Adrenal gland (tissue), 12 donors: ENCODE data around the gene ADGRE1. TPM values are rescaled to one million over a fixed set of nuclear protein-coding genes. Genes with fewer than 3 reads are reported as not detected.

ENCODE experiments used
- DNase-seq, 7 donors: peaks; one replicate each; pipeline ENCODE4 v3.0.0-alpha.2; 2019 to 2020
- H3K27ac ChIP-seq, 5 donors: fragments of 200-600 bp; sonication (generic) in 4 of 5; 1 replicate in 3 of 5; 2 replicates in 2 of 5; pipeline versions ENCODE4 v1.5.1 to v1.8.0; 2016 to 2020; ENCODE audit warnings: mild to moderate bottlenecking in 1 of 5
- H3K27me3 ChIP-seq: fragments of 200-600 bp; 2 replicates; pipeline ENCODE4 v1.8.0; 2021
- H3K36me3 ChIP-seq, 2 donors: fragments of 200-600 bp; replicated peaks in 1 of 2; 1 replicate in 1 of 2; 2 replicates in 1 of 2; pipeline versions ENCODE4 v1.5.1 to v1.8.0; 2018 to 2022
- H3K4me1 ChIP-seq, 2 donors: fragments of 200-600 bp; replicated peaks in 1 of 2; 1 replicate in 1 of 2; 2 replicates in 1 of 2; pipeline versions ENCODE4 v1.5.1 to v1.8.0; 2018 to 2021
- H3K4me3 ChIP-seq, 4 donors: fragments of 200-600 bp; sonication (generic) in 3 of 4; one replicate each; pipeline ENCODE4 v1.5.1; 2016 to 2018
- H3K9me3 ChIP-seq, 3 donors: fragments of 200-600 bp; sonication (generic) in 1 of 3; replicated peaks in 1 of 3; 1 replicate in 2 of 3; 2 replicates in 1 of 3; pipeline versions ENCODE4 v1.5.1 to v1.8.0; 2016 to 2021
- POLR2A ChIP-seq, 2 donors: fragments of 450-650 bp; IDR thresholded peaks; one replicate each; pipeline ENCODE4 v1.6.1; 2017; ENCODE audit warnings: antibody characterized with exemption in 2 of 2, mild to moderate bottlenecking in 2 of 2, moderate library complexity in 1 of 2
- WGBS, 4 donors: extraction: QIAGEN DNeasy Blood & Tissue Kit in 2 of 4; methylation state at CpG; one replicate each; pipeline versions ENCODE4 v1.1.5 to v1.1.7; 2013 to 2017; 5-methylcytosine and 5-hydroxymethylcytosine counted together
- intact Hi-C, 2 donors: fragments of 100-400 bp; cut with DNase I; formaldehyde crosslinking; loops; one replicate each; pipeline versions ENCODE4 v1.14.1 to v1.15.0; 2022 to 2023
- polyA plus RNA-seq, 3 donors: library from polyadenylated mRNA; stranded (reverse); fragments of 200-250 nt in 2 of 3; fragments of 350-450 nt in 1 of 3; fragmentation: Illumina TruSeq in 1 of 3; extraction: RNeasy Lipid Tissue Mini Kit (QIAGEN cat#74804) in 1 of 3; gene quantifications; one replicate each; pipeline ENCODE4 v1.2.3, GENCODE V29; 2013 to 2014
- total RNA-seq, 9 donors: library from RNA; depleted of rRNA in 4 of 9; stranded (reverse); fragments of >200 nt in 4 of 9; fragments of 120-200 nt in 1 of 9; fragmentation: NEBNext Ultra II Directional in 1 of 9; extraction: Animal tissue kit (Norgen Biotek cat#: 25700) in 1 of 9; gene quantifications; one replicate each; pipeline versions ENCODE4 v1.1.0 to v1.2.4, GENCODE V29; 2013 to 2023
- TF ChIP-seq, protein P1 (sequence below), 6 experiments: fragments of 450-650 bp in 4 of 6; fragments of 200-600 bp in 2 of 6; sonication (generic) in 1 of 6; IDR thresholded peaks; 1 replicate in 5 of 6; 2 replicates in 1 of 6; pipeline versions ENCODE4 v1.5.1 to v1.8.0; 2016 to 2021; ENCODE audit warnings: antibody characterized with exemption in 6 of 6, mild to moderate bottlenecking in 2 of 6, moderate library complexity in 1 of 6
- donor health status: healthy with polysubstance abuse.
- donor health status: Bipolar disorder and iron deficiency.
- donor health status: DM: yes; HTN: yes; CAD: no.
- donor health status: DM: no; HTN: no; CAD: no.
- donor health status: DM: no; HTN: no; CAD: no.
- donor health status: DM: yes; HTN: yes; CAD: no.

The ADGRE1 gene
- total and polyA plus RNA-seq, 12 donors: 0.07 to 1.2 (median 0.28) TPM; not detected in 1

DNA sequence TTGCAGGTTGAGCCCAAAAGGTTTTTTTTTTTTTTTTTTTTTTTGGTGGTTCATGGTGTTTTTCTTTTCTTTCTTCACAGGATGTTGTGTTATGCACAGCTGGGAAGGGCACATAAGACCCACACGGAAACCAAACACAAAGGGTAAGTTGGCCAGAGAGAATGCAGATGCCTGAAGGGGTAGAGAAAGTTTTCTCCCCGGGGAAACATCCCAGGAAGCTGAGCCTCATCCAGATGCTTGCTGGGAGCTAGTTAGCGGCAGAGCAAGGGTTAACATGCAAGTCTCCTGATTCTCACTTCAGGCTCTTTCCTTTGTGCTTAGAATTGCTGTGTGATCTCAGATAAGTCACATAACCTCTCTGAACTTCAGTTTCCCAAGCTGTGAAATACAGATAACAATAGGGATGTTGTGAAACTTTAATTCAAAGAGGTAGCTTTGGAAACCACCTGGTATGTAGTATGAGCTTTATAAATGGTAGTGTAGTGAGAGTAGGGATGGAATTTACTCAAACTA lies 3.1 kb downstream of the ADGRE1 start:
- intact Hi-C loops: no loop called here

DNA sequence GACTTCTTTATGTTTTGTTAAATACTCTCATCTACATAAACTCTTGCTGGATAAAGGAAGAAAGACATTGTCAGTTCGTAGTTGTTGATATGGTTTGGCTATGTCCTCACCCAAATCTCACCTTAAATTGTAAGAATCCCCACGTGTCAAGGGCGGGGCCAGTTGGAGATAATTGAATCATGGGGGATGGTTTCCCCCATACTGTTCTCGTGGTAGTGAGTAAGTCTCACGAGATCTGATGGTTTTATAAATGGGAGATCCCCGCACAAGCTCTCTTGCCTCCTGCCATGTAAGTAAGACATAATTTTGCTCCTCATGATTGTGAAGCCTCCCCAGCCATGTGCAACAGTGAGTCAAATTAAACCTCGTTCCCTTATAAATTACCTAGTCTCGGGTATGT lies 3.6 kb downstream of the ADGRE1 start:
- no peaks in the 10 kb centered on the region for H3K27me3 ChIP-seq
- H3K4me3 ChIP-seq: no peak overlapping the region
- intact Hi-C loops: no loop called here
- no peaks in the 10 kb centered on the region for H3K9me3 ChIP-seq
- H3K27ac ChIP-seq: no peak overlapping the region
- no peak for DNase-seq
- TF ChIP-seq POLR2A (IDR thresholded peaks at IDR 0.05): no peak
- TF ChIP-seq, protein P1, sequence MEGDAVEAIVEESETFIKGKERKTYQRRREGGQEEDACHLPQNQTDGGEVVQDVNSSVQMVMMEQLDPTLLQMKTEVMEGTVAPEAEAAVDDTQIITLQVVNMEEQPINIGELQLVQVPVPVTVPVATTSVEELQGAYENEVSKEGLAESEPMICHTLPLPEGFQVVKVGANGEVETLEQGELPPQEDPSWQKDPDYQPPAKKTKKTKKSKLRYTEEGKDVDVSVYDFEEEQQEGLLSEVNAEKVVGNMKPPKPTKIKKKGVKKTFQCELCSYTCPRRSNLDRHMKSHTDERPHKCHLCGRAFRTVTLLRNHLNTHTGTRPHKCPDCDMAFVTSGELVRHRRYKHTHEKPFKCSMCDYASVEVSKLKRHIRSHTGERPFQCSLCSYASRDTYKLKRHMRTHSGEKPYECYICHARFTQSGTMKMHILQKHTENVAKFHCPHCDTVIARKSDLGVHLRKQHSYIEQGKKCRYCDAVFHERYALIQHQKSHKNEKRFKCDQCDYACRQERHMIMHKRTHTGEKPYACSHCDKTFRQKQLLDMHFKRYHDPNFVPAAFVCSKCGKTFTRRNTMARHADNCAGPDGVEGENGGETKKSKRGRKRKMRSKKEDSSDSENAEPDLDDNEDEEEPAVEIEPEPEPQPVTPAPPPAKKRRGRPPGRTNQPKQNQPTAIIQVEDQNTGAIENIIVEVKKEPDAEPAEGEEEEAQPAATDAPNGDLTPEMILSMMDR (IDR thresholded peaks at IDR 0.05): no peak
- no peaks in the 10 kb centered on the region for H3K36me3 ChIP-seq
- H3K4me1 ChIP-seq: no peaks in the 10 kb centered on the region
- 53 to 62% (median 60%) methylated on average over 8 of the region's 8 CpGs for WGBS, 4 donors

More for the DNA sequence above, 3.1 kb downstream of the ADGRE1 start:
- WGBS, 4 donors: 44 to 66% (median 56%) methylated on average over 3 of the region's 3 CpGs
- H3K27me3 ChIP-seq: no peaks in the 10 kb centered on the region
- no peaks in the 10 kb centered on the region for H3K9me3 ChIP-seq
- H3K4me3 ChIP-seq: no peak overlapping the region
- H3K36me3 ChIP-seq: no peaks in the 10 kb centered on the region
- H3K27ac ChIP-seq: no peak overlapping the region
- DNase-seq: no peak
- no peaks in the 10 kb centered on the region for H3K4me1 ChIP-seq
- TF ChIP-seq POLR2A (IDR thresholded peaks at IDR 0.05): no peak
- TF ChIP-seq, protein P1 (IDR thresholded peaks at IDR 0.05): no peak

DNA sequence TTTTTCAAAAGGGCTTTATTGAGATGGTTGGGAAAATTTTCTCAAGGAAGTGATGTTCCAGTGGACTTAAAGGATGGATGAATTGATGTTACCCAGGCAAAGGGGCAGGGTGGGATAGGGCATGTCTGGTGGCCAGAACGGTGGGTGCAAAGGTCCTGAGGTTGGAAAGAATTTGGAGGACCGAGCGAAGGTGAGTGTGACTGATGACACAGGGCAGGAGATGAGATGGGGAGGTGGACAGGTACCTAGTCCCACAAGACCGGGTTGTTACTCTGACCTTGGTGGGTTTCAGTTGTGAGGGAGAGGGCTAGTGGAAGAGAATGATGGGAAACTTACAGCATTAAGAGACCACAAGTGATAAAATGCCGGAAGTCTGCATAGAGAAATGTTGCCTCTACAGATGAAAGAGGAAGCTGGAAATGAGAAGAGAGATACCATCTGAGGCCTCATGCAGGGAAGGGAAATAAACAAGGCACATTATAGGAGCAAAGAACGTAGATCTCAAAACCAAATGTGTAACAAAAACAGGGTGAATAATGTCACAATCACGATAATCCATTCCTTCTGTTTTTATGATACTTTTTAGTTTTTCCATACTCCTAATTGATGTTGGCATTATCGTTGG lies 4.5 kb downstream of the ADGRE1 start:
- WGBS, 4 donors: 58 to 72% (median 65%) methylated on average over 8 of the region's 8 CpGs
- Histone ChIP-seq H3K4me1 (no peaks in the 10 kb centered on the region), H3K4me3 (no peak overlapping the region), H3K9me3 (no peaks in the 10 kb centered on the region), H3K27me3 (no peaks in the 10 kb centered on the region), H3K36me3 (no peaks in the 10 kb centered on the region), H3K27ac (no peak overlapping the region)
- TF ChIP-seq, protein P1 (IDR thresholded peaks at IDR 0.05): no peak
- TF ChIP-seq POLR2A (IDR thresholded peaks at IDR 0.05): no peak
- DNase-seq: no peak
- intact Hi-C loops: no loop called here

DNA sequence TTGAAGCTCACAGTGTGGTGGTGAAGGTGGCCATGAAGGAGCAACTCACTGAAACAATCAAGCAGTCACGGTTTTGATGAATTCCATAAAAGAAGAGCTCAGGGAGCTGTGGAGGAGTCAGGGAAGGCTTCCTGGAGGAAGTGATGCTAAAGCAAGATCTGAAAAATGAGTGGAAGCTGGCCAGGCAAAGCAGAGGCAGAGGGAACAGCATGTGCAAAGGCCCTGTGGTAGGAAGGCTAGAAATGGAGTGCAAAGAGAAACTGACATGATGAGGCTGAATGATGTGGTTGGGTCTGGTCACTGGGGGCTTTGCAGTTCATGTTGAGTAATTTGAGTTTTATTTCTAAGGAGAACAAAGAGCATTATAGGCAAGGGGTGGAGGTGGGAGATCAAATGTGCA lies 6.9 kb downstream of the ADGRE1 start:
- 83 to 93% (median 88%) methylated on average over 1 of the region's 1 CpG for WGBS, 4 donors
- TF ChIP-seq, protein P1 (IDR thresholded peaks at IDR 0.05): no peak
- no peak for TF ChIP-seq POLR2A (IDR thresholded peaks at IDR 0.05)
- Histone ChIP-seq H3K4me3 (no peak overlapping the region), H3K9me3 (no peaks in the 10 kb centered on the region), H3K36me3 (no peaks in the 10 kb centered on the region), H3K4me1 (no peaks in the 10 kb centered on the region), H3K27ac (no peak overlapping the region), H3K27me3 (no peaks in the 10 kb centered on the region)
- no peak for DNase-seq
- intact Hi-C loops: no loop called here
